Gastroesophageal sphincter (tissue), 3 donors: ENCODE measurements around the gene AKR7A3.
"Not testable (repeated sequence)": the region's sequence is repeated elsewhere in the genome, so short reads cannot be mapped to it uniquely, and the experiment has no call there.

Experiments used
- EP300 ChIP-seq: sonication (generic); formaldehyde crosslinking; IDR thresholded peaks from one replicate; pipeline ENCODE4 v1.6.1; 2017; ENCODE audit warnings: antibody characterized with exemption, mild to moderate bottlenecking
- POLR2A ChIP-seq, 2 donors: fragments of 450-650 bp; IDR thresholded peaks; one replicate each; pipeline ENCODE4 v1.6.1; 2017; ENCODE audit warnings: antibody characterized with exemption in 2 of 2, mild to moderate bottlenecking in 2 of 2, moderate library complexity in 1 of 2
- TF ChIP-seq, protein P1 (sequence below), 4 experiments: fragments of 200-600 bp in 2 of 4; fragments of 450-650 bp in 2 of 4; sonication (generic) in 1 of 4; IDR thresholded peaks; one replicate each; pipeline ENCODE4 v1.5.1; 2017 to 2019; ENCODE audit warnings: antibody characterized with exemption in 4 of 4, mild to moderate bottlenecking in 2 of 4, moderate library complexity in 2 of 4

- TF ChIP-seq, protein P1, sequence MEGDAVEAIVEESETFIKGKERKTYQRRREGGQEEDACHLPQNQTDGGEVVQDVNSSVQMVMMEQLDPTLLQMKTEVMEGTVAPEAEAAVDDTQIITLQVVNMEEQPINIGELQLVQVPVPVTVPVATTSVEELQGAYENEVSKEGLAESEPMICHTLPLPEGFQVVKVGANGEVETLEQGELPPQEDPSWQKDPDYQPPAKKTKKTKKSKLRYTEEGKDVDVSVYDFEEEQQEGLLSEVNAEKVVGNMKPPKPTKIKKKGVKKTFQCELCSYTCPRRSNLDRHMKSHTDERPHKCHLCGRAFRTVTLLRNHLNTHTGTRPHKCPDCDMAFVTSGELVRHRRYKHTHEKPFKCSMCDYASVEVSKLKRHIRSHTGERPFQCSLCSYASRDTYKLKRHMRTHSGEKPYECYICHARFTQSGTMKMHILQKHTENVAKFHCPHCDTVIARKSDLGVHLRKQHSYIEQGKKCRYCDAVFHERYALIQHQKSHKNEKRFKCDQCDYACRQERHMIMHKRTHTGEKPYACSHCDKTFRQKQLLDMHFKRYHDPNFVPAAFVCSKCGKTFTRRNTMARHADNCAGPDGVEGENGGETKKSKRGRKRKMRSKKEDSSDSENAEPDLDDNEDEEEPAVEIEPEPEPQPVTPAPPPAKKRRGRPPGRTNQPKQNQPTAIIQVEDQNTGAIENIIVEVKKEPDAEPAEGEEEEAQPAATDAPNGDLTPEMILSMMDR (IDR thresholded peaks at IDR 0.05): not testable (repeated sequence)
- not testable (repeated sequence) for TF ChIP-seq POLR2A (IDR thresholded peaks at IDR 0.05); EP300
These were observed 32.3 kb downstream of the AKR7A3 start for GRCh38 chr1:19256301-19256700.
